ENCODE measurements around the gene SCARF2.

SCARF2 gene

GRCh38 chr22:20407829-20408228, 29.8 kb downstream of the SCARF2 start:
- Histone ChIP-seq H3K9me3 (ENCODE audit: control insufficient read depth, insufficient read depth, low read depth, low read length) (no peaks in the 10 kb centered on the region), H3K4me3 (ENCODE audit: low read depth, low read length) (no peak overlapping the region), H3K27ac (ENCODE audit: extremely low read depth, low read depth, low read length) (no peak overlapping the region), H3K4me1 (ENCODE audit: control insufficient read depth, insufficient read depth, low read length) (no peaks in the 10 kb centered on the region), H3K36me3 (ENCODE audit: control insufficient read depth in 2 of 2, insufficient read depth in 1 of 2, low read length in 2 of 2) (peaks cover 0 to 50% of the 10 kb centered on the region in 2 experiments; a peak in 2 of 3 replicates)
- POLR2A ChIA-PET, result interaction anchor here (0.8 kb wide), 1 partner anchor 88 kb away, joined by 5 read pairs; the partner anchor contains the start of gene DGCR6L
- CTCF ChIA-PET, result interaction anchor here (0.6 to 3.7 kb wide), 3 partner anchors 11 to 156 kb away, joined by 3 to 26 read pairs (median 4); no protein-coding TSS in a partner anchor
- no peak for TF ChIP-seq ZXDB (tag by site-specific recombination; IDR thresholded peaks at IDR 0.05)
- TF ChIP-seq ZSCAN30 (tag by site-specific recombination; IDR thresholded peaks at IDR 0.05), result no peak
- no peak for TF ChIP-seq ZNF24 (tag by site-specific recombination; IDR thresholded peaks at IDR 0.05)
- TF ChIP-seq ZNF544 (tag by site-specific recombination; IDR thresholded peaks at IDR 0.05), result no peak
- TF ChIP-seq ZNF169 (tag by site-specific recombination; IDR thresholded peaks at IDR 0.05), result no peak

GRCh38 chr22:20406686-20407408, 30.8 kb downstream of the SCARF2 start:
- ChIA-PET CTCF (interaction anchor here (3.7 kb wide), 1 partner anchor 12 kb away, joined by 26 read pairs; no protein-coding TSS in a partner anchor), POLR2A (interaction anchor here (0.7 kb wide), 1 partner anchor 11 kb away, joined by 5 read pairs; no protein-coding TSS in a partner anchor)
- Histone ChIP-seq H3K36me3 (ENCODE audit: control insufficient read depth in 2 of 2, insufficient read depth in 1 of 2, low read length in 2 of 2) (peaks cover 0 to 57% of the 10 kb centered on the region in 2 experiments; a peak in 2 of 3 replicates), H3K9me3 (ENCODE audit: control insufficient read depth, insufficient read depth, low read depth, low read length) (no peaks in the 10 kb centered on the region), H3K4me1 (ENCODE audit: control insufficient read depth, insufficient read depth, low read length) (no peaks in the 10 kb centered on the region), H3K27ac (ENCODE audit: extremely low read depth, low read depth, low read length) (no peak overlapping the region), H3K4me3 (ENCODE audit: low read depth, low read length) (no peak overlapping the region)
- TF ChIP-seq TRIM28 (IDR thresholded peaks at IDR 0.05; ENCODE audit: borderline replicate concordance, low read length) (no peak), ZNF132 (tag by site-specific recombination; IDR thresholded peaks at IDR 0.05; ENCODE audit: borderline replicate concordance) (no peak), ZNF544 (tag by site-specific recombination; IDR thresholded peaks at IDR 0.05) (no peak), HIC1 (tag by site-specific recombination; IDR thresholded peaks at IDR 0.05) (no peak), ZNF549 (tag by site-specific recombination; IDR thresholded peaks at IDR 0.05) (no peak), SCRT2 (tag by site-specific recombination; IDR thresholded peaks at IDR 0.05) (no peak), ZNF518A (tag by site-specific recombination; conservative IDR thresholded peaks at IDR 0.05; ENCODE audit: low read depth) (no peak), ZNF433 (tag by site-specific recombination; IDR thresholded peaks at IDR 0.05; ENCODE audit: low read depth) (no peak), ZBTB26 (tag by site-specific recombination; optimal IDR thresholded peaks at IDR 0.05) (no peak), KLF9 (tag by site-specific recombination; IDR thresholded peaks at IDR 0.05; ENCODE audit: low read depth) (no peak), ZNF623 (tag by site-specific recombination; IDR thresholded peaks at IDR 0.05) (no peak), ZSCAN18 (tag by site-specific recombination; IDR thresholded peaks at IDR 0.05) (no peak)
- TF ChIP-seq, protein P1, sequence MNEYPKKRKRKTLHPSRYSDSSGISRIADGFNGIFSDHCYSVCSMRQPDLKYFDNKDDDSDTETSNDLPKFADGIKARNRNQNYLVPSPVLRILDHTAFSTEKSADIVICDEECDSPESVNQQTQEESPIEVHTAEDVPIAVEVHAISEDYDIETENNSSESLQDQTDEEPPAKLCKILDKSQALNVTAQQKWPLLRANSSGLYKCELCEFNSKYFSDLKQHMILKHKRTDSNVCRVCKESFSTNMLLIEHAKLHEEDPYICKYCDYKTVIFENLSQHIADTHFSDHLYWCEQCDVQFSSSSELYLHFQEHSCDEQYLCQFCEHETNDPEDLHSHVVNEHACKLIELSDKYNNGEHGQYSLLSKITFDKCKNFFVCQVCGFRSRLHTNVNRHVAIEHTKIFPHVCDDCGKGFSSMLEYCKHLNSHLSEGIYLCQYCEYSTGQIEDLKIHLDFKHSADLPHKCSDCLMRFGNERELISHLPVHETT (tag by site-specific recombination; IDR thresholded peaks at IDR 0.05), result no peak
- TF ChIP-seq, protein P2, sequence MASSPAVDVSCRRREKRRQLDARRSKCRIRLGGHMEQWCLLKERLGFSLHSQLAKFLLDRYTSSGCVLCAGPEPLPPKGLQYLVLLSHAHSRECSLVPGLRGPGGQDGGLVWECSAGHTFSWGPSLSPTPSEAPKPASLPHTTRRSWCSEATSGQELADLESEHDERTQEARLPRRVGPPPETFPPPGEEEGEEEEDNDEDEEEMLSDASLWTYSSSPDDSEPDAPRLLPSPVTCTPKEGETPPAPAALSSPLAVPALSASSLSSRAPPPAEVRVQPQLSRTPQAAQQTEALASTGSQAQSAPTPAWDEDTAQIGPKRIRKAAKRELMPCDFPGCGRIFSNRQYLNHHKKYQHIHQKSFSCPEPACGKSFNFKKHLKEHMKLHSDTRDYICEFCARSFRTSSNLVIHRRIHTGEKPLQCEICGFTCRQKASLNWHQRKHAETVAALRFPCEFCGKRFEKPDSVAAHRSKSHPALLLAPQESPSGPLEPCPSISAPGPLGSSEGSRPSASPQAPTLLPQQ (tag by site-specific recombination; IDR thresholded peaks at IDR 0.05), result no peak
- TF ChIP-seq, protein P3, sequence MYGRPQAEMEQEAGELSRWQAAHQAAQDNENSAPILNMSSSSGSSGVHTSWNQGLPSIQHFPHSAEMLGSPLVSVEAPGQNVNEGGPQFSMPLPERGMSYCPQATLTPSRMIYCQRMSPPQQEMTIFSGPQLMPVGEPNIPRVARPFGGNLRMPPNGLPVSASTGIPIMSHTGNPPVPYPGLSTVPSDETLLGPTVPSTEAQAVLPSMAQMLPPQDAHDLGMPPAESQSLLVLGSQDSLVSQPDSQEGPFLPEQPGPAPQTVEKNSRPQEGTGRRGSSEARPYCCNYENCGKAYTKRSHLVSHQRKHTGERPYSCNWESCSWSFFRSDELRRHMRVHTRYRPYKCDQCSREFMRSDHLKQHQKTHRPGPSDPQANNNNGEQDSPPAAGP (tag by site-specific recombination; IDR thresholded peaks at IDR 0.05), result no peak

All from HEK293 (cell line).